ENCODE results near the gene NCKAP5L. TPM values are rescaled to one million over a fixed set of nuclear protein-coding genes. Genes with fewer than 3 reads are reported as not detected.

NCKAP5L gene
- total RNA-seq, 3 donors from 2014 or later (not counting 1 experiment from before 2014, with no cell fraction given), result 16.7 to 19.3 (median 16.8) TPM

- no peak for TF ChIP-seq CTCF (IDR thresholded peaks at IDR 0.05)
- Mint-ChIP-seq H3K9me3 (peaks cover 0 to 3% of the 10 kb centered on the region in 2 donors), H3K27me3 (ENCODE audit: low read depth in 2 of 2) (no peaks in the 10 kb centered on the region), H3K4me1 (no peaks in the 10 kb centered on the region), H3K4me3 (no peak overlapping the region), H3K27ac (no peak overlapping the region), H3K36me3 (no peaks in the 10 kb centered on the region)
- no peak for ATAC-seq
- Histone ChIP-seq H3K4me1 (ENCODE audit: control insufficient read depth, insufficient read depth, low read length) (no peaks in the 10 kb centered on the region), H3K4me3 (ENCODE audit: low read length) (no peak overlapping the region), H3K27me3 (ENCODE audit: control insufficient read depth, insufficient read depth, low read length) (no peaks in the 10 kb centered on the region), H3K27ac (ENCODE audit: low read length) (no peak overlapping the region), H3K36me3 (ENCODE audit: control insufficient read depth, insufficient read depth, low read length) (no peaks in the 10 kb centered on the region), H3K9me3 (ENCODE audit: control insufficient read depth, insufficient read depth, low read length) (no peaks in the 10 kb centered on the region)
- WGBS (ENCODE audit: insufficient coverage), result 86% methylated on average over 3 of the region's 3 CpGs
- intact Hi-C loops (cut with micrococcal nuclease), result no loop called here
- no peak for DNase-seq
Measured at GRCh38 chr12:49789992-49790391, 38.2 kb downstream of the NCKAP5L start.

GRCh38 chr12:49787672-49788071, 40.5 kb downstream of the NCKAP5L start:
- peaks cover 0 to 3% of the 10 kb centered on the region in 2 donors for H3K9me3 Mint-ChIP-seq
- no peaks in the 10 kb centered on the region for H3K36me3 ChIP-seq (ENCODE audit: control insufficient read depth, insufficient read depth, low read length)
- no peak overlapping the region for H3K4me3 Mint-ChIP-seq
- DNase-seq, result no peak
- ATAC-seq, result no peak
- WGBS (ENCODE audit: insufficient coverage), result no CpG with 5 or more reads among the region's 2 CpGs
- no peaks in the 10 kb centered on the region for H3K4me1 ChIP-seq (ENCODE audit: control insufficient read depth, insufficient read depth, low read length)
- no peaks in the 10 kb centered on the region for H3K9me3 ChIP-seq (ENCODE audit: control insufficient read depth, insufficient read depth, low read length)
- H3K27me3 Mint-ChIP-seq (ENCODE audit: low read depth in 2 of 2), result peaks cover 12 to 13% of the 10 kb centered on the region in 2 donors
- intact Hi-C loops (cut with micrococcal nuclease), result no loop called here
- TF ChIP-seq CTCF (IDR thresholded peaks at IDR 0.05), result no peak
- H3K4me1 Mint-ChIP-seq, result no peaks in the 10 kb centered on the region
- no peak overlapping the region for H3K4me3 ChIP-seq (ENCODE audit: low read length)
- H3K27me3 ChIP-seq (ENCODE audit: control insufficient read depth, insufficient read depth, low read length), result no peaks in the 10 kb centered on the region
- H3K36me3 Mint-ChIP-seq, result no peaks in the 10 kb centered on the region
- H3K27ac ChIP-seq (ENCODE audit: low read length), result no peak overlapping the region
- no peak overlapping the region for H3K27ac Mint-ChIP-seq

- H3K9me3 Mint-ChIP-seq, result peaks cover 0 to 3% of the 10 kb centered on the region in 2 donors
- Histone ChIP-seq H3K9me3 (ENCODE audit: control insufficient read depth, insufficient read depth, low read length) (no peaks in the 10 kb centered on the region), H3K27me3 (ENCODE audit: control insufficient read depth, insufficient read depth, low read length) (no peaks in the 10 kb centered on the region), H3K36me3 (ENCODE audit: control insufficient read depth, insufficient read depth, low read length) (no peaks in the 10 kb centered on the region), H3K27ac (ENCODE audit: low read length) (no peak overlapping the region), H3K4me1 (ENCODE audit: control insufficient read depth, insufficient read depth, low read length) (no peaks in the 10 kb centered on the region), H3K4me3 (ENCODE audit: low read length) (no peak overlapping the region)
- no peak overlapping the region for H3K4me3 Mint-ChIP-seq
- ATAC-seq (no peak), DNase-seq (no peak)
- H3K36me3 Mint-ChIP-seq, result no peaks in the 10 kb centered on the region
- no peaks in the 10 kb centered on the region for H3K4me1 Mint-ChIP-seq
- 94% methylated on average over 2 of the region's 4 CpGs for WGBS (ENCODE audit: insufficient coverage)
- H3K27ac Mint-ChIP-seq, result no peak overlapping the region
- H3K27me3 Mint-ChIP-seq (ENCODE audit: low read depth in 2 of 2), result peaks cover 23 to 25% of the 10 kb centered on the region in 2 donors
- no peak for TF ChIP-seq CTCF (IDR thresholded peaks at IDR 0.05)
- intact Hi-C loops (cut with micrococcal nuclease), result no loop called here
Measured at GRCh38 chr12:49784756-49785409, 43.3 kb downstream of the NCKAP5L start.
